Caco-2 (cell line): ENCODE data around the gene BICD2. TPM values are rescaled to one million over a fixed set of nuclear protein-coding genes. Genes with fewer than 3 reads are reported as not detected.

Experiments
- BruUV-seq: library from RNA; stranded (reverse); fragments of 400-500 nt; replicated peaks from 2 replicates; lab custom pipeline; 2021; lab: Mats Ljungman, UMichigan
- CTCF ChIA-PET: fragments of 300-600 bp; sonication (Branson Sonifier 250); formaldehyde crosslinking; loops from one replicate; lab custom pipeline; 2022; ENCODE audit warnings: antibody characterized with exemption; lab: Charles Lee
- POLR2A ChIA-PET: fragments of 300-600 bp; sonication (Branson Sonifier 250); formaldehyde crosslinking; loops from one replicate; lab custom pipeline; 2022; ENCODE audit warnings: antibody characterized with exemption; lab: Charles Lee
- DNase-seq, 2 experiments: peaks; one replicate each; pipeline versions ENCODE4 v3.0.0 to v3.0.0-alpha.2; 2020 to 2022
- H3K27me3 ChIP-seq: replicated peaks from 2 replicates; pipeline ENCODE4 v1.6.0; 2011; ENCODE audit warnings: low read length; ENCODE audit not compliant: control insufficient read depth, insufficient read depth
- H3K36me3 ChIP-seq: 2 replicates; pipeline ENCODE4 v1.5.1; 2011; ENCODE audit warnings: low read length; ENCODE audit not compliant: control insufficient read depth, insufficient read depth
- H3K4me1 ChIP-seq: fragments of 250-450 bp; sonication (Bioruptor Pico); 2 replicates; pipeline ENCODE4 v1.5.1; 2020; ENCODE audit warnings: mild to moderate bottlenecking
- H3K4me3 ChIP-seq: 2 replicates; pipeline ENCODE4 v1.5.1; 2011; ENCODE audit warnings: low read depth, mild to moderate bottlenecking, control low read depth, low read length
- H3K9me3 ChIP-seq: fragments of 250-450 bp; sonication (Bioruptor Pico); 2 replicates; pipeline ENCODE4 v1.5.1; 2020; ENCODE audit warnings: mild to moderate bottlenecking, moderate library complexity
- H3K27ac Mint-ChIP-seq: one replicate; pipeline ENCODE4 v1.8.0; 2022; ENCODE audit warnings: mixed read lengths; ENCODE audit not compliant: unreplicated experiment
- H3K27me3 Mint-ChIP-seq: one replicate; pipeline ENCODE4 v1.8.0; 2022; ENCODE audit warnings: mixed read lengths; ENCODE audit not compliant: insufficient read depth, unreplicated experiment
- H3K36me3 Mint-ChIP-seq: one replicate; pipeline ENCODE4 v1.8.0; 2022; ENCODE audit warnings: mild to moderate bottlenecking, mixed read lengths; ENCODE audit not compliant: insufficient read depth, unreplicated experiment
- H3K4me1 Mint-ChIP-seq: one replicate; pipeline ENCODE4 v1.8.0; 2022; ENCODE audit warnings: low read depth, mixed read lengths; ENCODE audit not compliant: unreplicated experiment
- H3K4me3 Mint-ChIP-seq: one replicate; pipeline ENCODE4 v1.8.0; 2022; ENCODE audit warnings: mild to moderate bottlenecking, moderate library complexity, mixed read lengths; ENCODE audit not compliant: unreplicated experiment
- H3K9me3 Mint-ChIP-seq: one replicate; pipeline ENCODE4 v1.8.0; 2022; ENCODE audit warnings: mixed read lengths; ENCODE audit not compliant: unreplicated experiment
- intact Hi-C: fragments of 100-400 bp; cut with micrococcal nuclease; formaldehyde crosslinking; loops from one replicate; pipeline ENCODE4 v1.10.0; 2022; ENCODE audit not compliant: unreplicated experiment
- total RNA-seq: library from RNA; stranded (reverse); gene quantifications from 2 replicates; pipeline ENCODE4 v1.2.3, GENCODE V29; 2022
- TF ChIP-seq, protein P1 (sequence below), 2 experiments: fragments of 200-600 bp in 1 of 2; IDR thresholded peaks; 1 replicate in 1 of 2; 2 replicates in 1 of 2; pipeline versions ENCODE4 v1.5.1 to v1.8.0; 2011 to 2022; ENCODE audit warnings: antibody characterized with exemption in 1 of 2, control low read depth in 1 of 2, inconsistent platforms in 1 of 2, low read depth in 1 of 2, low read length in 1 of 2, mild to moderate bottlenecking in 1 of 2, moderate library complexity in 1 of 2; ENCODE audit not compliant: insufficient read depth in 1 of 2, severe bottlenecking in 1 of 2, unreplicated experiment in 1 of 2

The BICD2 gene
- total RNA-seq, 1 experiment from 2014 or later, result 13.7 TPM

DNA sequence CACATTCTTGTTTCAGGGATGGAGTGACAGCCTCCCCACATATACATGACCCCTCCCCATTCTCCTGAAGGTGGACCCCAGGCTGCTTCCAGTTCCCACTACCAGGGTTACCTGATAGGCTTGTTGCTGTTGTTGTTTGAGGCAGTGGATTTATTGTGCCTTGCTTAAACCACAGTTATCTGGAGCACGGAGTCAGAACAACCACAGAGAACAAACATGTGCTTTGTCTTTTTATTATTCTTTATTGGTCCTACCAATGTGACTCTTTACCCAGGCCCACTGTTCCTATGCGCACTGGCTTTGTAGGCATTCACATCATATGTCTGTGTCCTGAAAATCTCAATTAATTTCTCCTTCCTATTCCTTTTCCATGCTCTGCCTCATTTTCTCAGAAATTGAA lies 53.5 kb downstream of the BICD2 start:
- CTCF ChIA-PET, result no interaction called here
- Histone ChIP-seq H3K4me1 (no peaks in the 10 kb centered on the region), H3K4me3 (no peak overlapping the region), H3K36me3 (no peaks in the 10 kb centered on the region; the same call in 1 of the 2 replicates), H3K9me3 (no peaks in the 10 kb centered on the region), H3K27me3 (no peaks in the 10 kb centered on the region)
- Mint-ChIP-seq H3K4me3 (no peak overlapping the region), H3K27me3 (no peaks in the 10 kb centered on the region), H3K27ac (no peak overlapping the region), H3K4me1 (no peaks in the 10 kb centered on the region), H3K36me3 (peaks cover 9% of the 10 kb centered on the region), H3K9me3 (no peaks in the 10 kb centered on the region)
- no TSS peak for BruUV-seq
- TF ChIP-seq, protein P1, sequence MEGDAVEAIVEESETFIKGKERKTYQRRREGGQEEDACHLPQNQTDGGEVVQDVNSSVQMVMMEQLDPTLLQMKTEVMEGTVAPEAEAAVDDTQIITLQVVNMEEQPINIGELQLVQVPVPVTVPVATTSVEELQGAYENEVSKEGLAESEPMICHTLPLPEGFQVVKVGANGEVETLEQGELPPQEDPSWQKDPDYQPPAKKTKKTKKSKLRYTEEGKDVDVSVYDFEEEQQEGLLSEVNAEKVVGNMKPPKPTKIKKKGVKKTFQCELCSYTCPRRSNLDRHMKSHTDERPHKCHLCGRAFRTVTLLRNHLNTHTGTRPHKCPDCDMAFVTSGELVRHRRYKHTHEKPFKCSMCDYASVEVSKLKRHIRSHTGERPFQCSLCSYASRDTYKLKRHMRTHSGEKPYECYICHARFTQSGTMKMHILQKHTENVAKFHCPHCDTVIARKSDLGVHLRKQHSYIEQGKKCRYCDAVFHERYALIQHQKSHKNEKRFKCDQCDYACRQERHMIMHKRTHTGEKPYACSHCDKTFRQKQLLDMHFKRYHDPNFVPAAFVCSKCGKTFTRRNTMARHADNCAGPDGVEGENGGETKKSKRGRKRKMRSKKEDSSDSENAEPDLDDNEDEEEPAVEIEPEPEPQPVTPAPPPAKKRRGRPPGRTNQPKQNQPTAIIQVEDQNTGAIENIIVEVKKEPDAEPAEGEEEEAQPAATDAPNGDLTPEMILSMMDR (IDR thresholded peaks at IDR 0.05; ENCODE audit: insufficient read depth in 1 of 2, low read depth in 1 of 2, low read length in 1 of 2, severe bottlenecking in 1 of 2, unreplicated experiment in 1 of 2), result no peak
- no peak for DNase-seq
- intact Hi-C loops, result no loop called here
- POLR2A ChIA-PET, result no interaction called here

DNA sequence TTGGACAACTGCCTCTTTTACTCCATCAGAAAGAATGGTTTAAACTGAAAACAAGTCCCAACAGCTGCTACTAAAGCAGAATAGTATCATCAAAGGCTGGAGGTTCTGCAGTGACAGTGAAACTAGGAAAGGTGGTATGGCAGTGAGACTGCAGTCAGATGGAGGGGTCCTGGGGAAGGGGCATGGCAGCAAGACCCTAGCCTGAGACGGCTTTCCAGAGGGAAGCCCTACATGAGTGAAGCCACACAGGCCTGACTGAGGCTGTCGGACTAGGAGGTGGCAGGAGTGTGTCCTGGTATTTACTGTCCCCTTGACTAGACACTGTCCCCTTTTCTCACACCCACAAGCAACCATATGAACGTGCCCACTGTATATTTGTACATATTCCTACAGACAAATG lies 54.3 kb downstream of the BICD2 start:
- ChIA-PET POLR2A (no interaction called here), CTCF (no interaction called here)
- H3K9me3 Mint-ChIP-seq, result no peaks in the 10 kb centered on the region
- H3K36me3 Mint-ChIP-seq, result peaks cover 12% of the 10 kb centered on the region
- Histone ChIP-seq H3K27me3 (no peaks in the 10 kb centered on the region), H3K4me3 (no peak overlapping the region), H3K36me3 (no peaks in the 10 kb centered on the region; the same call in 1 of the 2 replicates), H3K4me1 (no peaks in the 10 kb centered on the region), H3K9me3 (no peaks in the 10 kb centered on the region)
- intact Hi-C loops, result no loop called here
- no peak overlapping the region for H3K27ac Mint-ChIP-seq
- H3K4me1 Mint-ChIP-seq, result no peaks in the 10 kb centered on the region
- H3K4me3 Mint-ChIP-seq, result no peak overlapping the region
- DNase-seq, result no peak
- BruUV-seq, result no TSS peak
- no peaks in the 10 kb centered on the region for H3K27me3 Mint-ChIP-seq
- TF ChIP-seq, protein P1 (IDR thresholded peaks at IDR 0.05; ENCODE audit: insufficient read depth in 1 of 2, low read depth in 1 of 2, low read length in 1 of 2, severe bottlenecking in 1 of 2, unreplicated experiment in 1 of 2), result no peak

DNA sequence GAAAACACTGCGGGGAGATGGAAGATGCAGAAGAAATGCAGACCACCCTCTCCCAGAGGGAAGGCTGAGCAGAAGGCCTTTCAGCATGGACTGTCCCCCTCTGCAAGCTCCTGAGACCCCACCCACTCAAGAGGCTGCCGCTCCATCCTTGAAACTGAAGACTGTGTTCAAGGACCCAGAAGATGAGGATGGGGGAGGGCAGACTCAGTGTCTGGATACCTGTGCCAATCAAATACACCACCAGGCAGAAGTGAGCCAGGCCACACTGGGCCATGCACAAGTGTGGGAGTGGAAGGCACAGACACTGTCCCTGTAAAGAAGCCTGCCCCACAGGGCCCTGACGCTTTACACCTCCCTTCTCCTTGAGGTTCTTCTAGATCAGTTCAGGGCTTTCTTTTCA lies 54.7 kb downstream of the BICD2 start:
- Histone ChIP-seq H3K4me1 (no peaks in the 10 kb centered on the region), H3K4me3 (no peak overlapping the region), H3K9me3 (no peaks in the 10 kb centered on the region), H3K27me3 (no peaks in the 10 kb centered on the region), H3K36me3 (no peaks in the 10 kb centered on the region; the same call in 1 of the 2 replicates)
- BruUV-seq, result no TSS peak
- Mint-ChIP-seq H3K4me3 (no peak overlapping the region), H3K4me1 (no peaks in the 10 kb centered on the region), H3K36me3 (peaks cover 12% of the 10 kb centered on the region), H3K27me3 (no peaks in the 10 kb centered on the region), H3K9me3 (no peaks in the 10 kb centered on the region), H3K27ac (no peak overlapping the region)
- ChIA-PET POLR2A (no interaction called here), CTCF (no interaction called here)
- intact Hi-C loops, result no loop called here
- no peak for DNase-seq
- TF ChIP-seq, protein P1 (IDR thresholded peaks at IDR 0.05; ENCODE audit: insufficient read depth in 1 of 2, low read depth in 1 of 2, low read length in 1 of 2, severe bottlenecking in 1 of 2, unreplicated experiment in 1 of 2), result no peak
